ENCODE measurements around the gene GATA1.
A peak's percentile ranks its signal among the peaks of the same experiment; 100 is the strongest.

GATA1 gene

GRCh38 chrX:48785540-48786214 lies 713 bp upstream of the GATA1 start:
- DNase-seq (ENCODE audit: low spot score) = no peak

GRCh38 chrX:48786825-48787504 lies 575 bp downstream of the GATA1 start:
- DNase-seq (ENCODE audit: low spot score) = no peak

- no peak for DNase-seq (ENCODE audit: low spot score)
These were observed 1.4 kb downstream of the GATA1 start for GRCh38 chrX:48787505-48788443.

- no peak for DNase-seq (ENCODE audit: low spot score)
These were observed 3.2 kb downstream of the GATA1 start for GRCh38 chrX:48789366-48790220.

- DNase-seq (ENCODE audit: low spot score) = no peak
These were observed 4.1 kb downstream of the GATA1 start for GRCh38 chrX:48790477-48790876.

GRCh38 chrX:48791063-48791820 lies 4.9 kb downstream of the GATA1 start:
- no peak for DNase-seq (ENCODE audit: low spot score)

GRCh38 chrX:48792219-48792618 lies 5.8 kb downstream of the GATA1 start:
- no peak for DNase-seq (ENCODE audit: low spot score)

- DNase-seq (ENCODE audit: low spot score) = no peak
These were observed 7.5 kb downstream of the GATA1 start for GRCh38 chrX:48793935-48794334.

- no peak for DNase-seq (ENCODE audit: low spot score)
These were observed 8.0 kb downstream of the GATA1 start for GRCh38 chrX:48794340-48794910.

GRCh38 chrX:48794911-48795515 lies 8.6 kb downstream of the GATA1 start:
- no peak for DNase-seq (ENCODE audit: low spot score)

GRCh38 chrX:48798318-48798717 lies 11.9 kb downstream of the GATA1 start:
- DNase-seq (ENCODE audit: low spot score) = no peak

- no peak for DNase-seq (ENCODE audit: low spot score)
These were observed 14.3 kb downstream of the GATA1 start for GRCh38 chrX:48800574-48801279.

GRCh38 chrX:48801280-48802088 lies 15.1 kb downstream of the GATA1 start, which contains the start of gene HDAC6:
Gene HDAC6 (plus strand): TSS chrX:48802067. CDS start chrX:48802693, 626 bp downstream.
- peak; percentile 97 for DNase-seq (ENCODE audit: low spot score)

GRCh38 chrX:48802089-48802904 lies 15.9 kb downstream of the GATA1 start:
- DNase-seq (ENCODE audit: low spot score) = peak; percentile 57

GRCh38 chrX:48802905-48803200 lies 16.5 kb downstream of the GATA1 start:
- no peak for DNase-seq (ENCODE audit: low spot score)

- no peak for DNase-seq (ENCODE audit: low spot score)
These were observed 19.7 kb downstream of the GATA1 start for GRCh38 chrX:48806081-48806480.

- DNase-seq (ENCODE audit: low spot score) = no peak
These were observed 27.3 kb downstream of the GATA1 start for GRCh38 chrX:48813644-48814043.

GRCh38 chrX:48814722-48815121 lies 28.3 kb downstream of the GATA1 start:
- no peak for DNase-seq (ENCODE audit: low spot score)
